ENCODE results near the gene DLG2. TPM values are rescaled to one million over a fixed set of nuclear protein-coding genes. Genes with fewer than 3 reads are reported as not detected.

DLG2 gene
- polyA plus RNA-seq, 3 donors, result 0.24 to 0.39 TPM; not detected in 1

GRCh38 chr11:83728281-83728680, 1898.9 kb downstream of the DLG2 start:
- TF ChIP-seq, protein P1, sequence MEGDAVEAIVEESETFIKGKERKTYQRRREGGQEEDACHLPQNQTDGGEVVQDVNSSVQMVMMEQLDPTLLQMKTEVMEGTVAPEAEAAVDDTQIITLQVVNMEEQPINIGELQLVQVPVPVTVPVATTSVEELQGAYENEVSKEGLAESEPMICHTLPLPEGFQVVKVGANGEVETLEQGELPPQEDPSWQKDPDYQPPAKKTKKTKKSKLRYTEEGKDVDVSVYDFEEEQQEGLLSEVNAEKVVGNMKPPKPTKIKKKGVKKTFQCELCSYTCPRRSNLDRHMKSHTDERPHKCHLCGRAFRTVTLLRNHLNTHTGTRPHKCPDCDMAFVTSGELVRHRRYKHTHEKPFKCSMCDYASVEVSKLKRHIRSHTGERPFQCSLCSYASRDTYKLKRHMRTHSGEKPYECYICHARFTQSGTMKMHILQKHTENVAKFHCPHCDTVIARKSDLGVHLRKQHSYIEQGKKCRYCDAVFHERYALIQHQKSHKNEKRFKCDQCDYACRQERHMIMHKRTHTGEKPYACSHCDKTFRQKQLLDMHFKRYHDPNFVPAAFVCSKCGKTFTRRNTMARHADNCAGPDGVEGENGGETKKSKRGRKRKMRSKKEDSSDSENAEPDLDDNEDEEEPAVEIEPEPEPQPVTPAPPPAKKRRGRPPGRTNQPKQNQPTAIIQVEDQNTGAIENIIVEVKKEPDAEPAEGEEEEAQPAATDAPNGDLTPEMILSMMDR (IDR thresholded peaks at IDR 0.05), result no peak
- no peaks in the 10 kb centered on the region for H3K9me3 Mint-ChIP-seq
- no peak overlapping the region for H3K4me2 ChIP-seq (replicated peaks; ENCODE audit: extremely low read depth, low read length, poor library complexity, severe bottlenecking)
- H3K27me3 ChIP-seq (ENCODE audit: control insufficient read depth in 2 of 2, insufficient read depth in 2 of 2, low read length in 2 of 2), result peaks cover 0 to 4% of the 10 kb centered on the region in 2 donors
- H3K27me3 Mint-ChIP-seq (ENCODE audit: low read depth in 3 of 3), result peaks cover 3 to 8% (median 5%) of the 10 kb centered on the region in 3 donors
- H3K27ac ChIP-seq (ENCODE audit: low read depth in 1 of 2, low read length in 2 of 2), result no peak overlapping the region
- no peaks in the 10 kb centered on the region for H3K9me3 ChIP-seq (replicated peaks in 1 of 2; ENCODE audit: control insufficient read depth in 1 of 2, insufficient read depth in 1 of 2, low read length in 2 of 2)
- H3K36me3 Mint-ChIP-seq, result no peaks in the 10 kb centered on the region
- no peak overlapping the region for H3K9ac ChIP-seq (ENCODE audit: insufficient read depth, low read length, poor library complexity, severe bottlenecking)
- H3K27ac Mint-ChIP-seq, result no peak overlapping the region
- H4K20me1 ChIP-seq (ENCODE audit: insufficient read depth, low read length), result no peaks in the 10 kb centered on the region
- H3K4me1 Mint-ChIP-seq, result no peaks in the 10 kb centered on the region
- 77% methylated on average over 2 of the region's 2 CpGs for WGBS (ENCODE audit: insufficient coverage)
- intact Hi-C loops (cut with micrococcal nuclease), result no loop called here
- H3K4me3 ChIP-seq (replicated peaks in 1 of 3; ENCODE audit: low read depth in 2 of 3, low read length in 3 of 3), result no peak overlapping the region
- H3K79me2 ChIP-seq (ENCODE audit: insufficient read depth, low read length), result no peaks in the 10 kb centered on the region
- no peak overlapping the region for H2AFZ ChIP-seq (ENCODE audit: insufficient read depth, low read depth, low read length, poor library complexity, severe bottlenecking)
- no peak overlapping the region for H3K4me3 Mint-ChIP-seq
- DNase-seq, result no peak
- H3K36me3 ChIP-seq (replicated peaks in 1 of 2; ENCODE audit: control insufficient read depth in 1 of 2, insufficient read depth in 2 of 2, low read length in 2 of 2), result no peaks in the 10 kb centered on the region
- H3K4me1 ChIP-seq (ENCODE audit: control insufficient read depth in 1 of 2, insufficient read depth in 2 of 2, low read length in 2 of 2), result no peaks in the 10 kb centered on the region

DNA sequence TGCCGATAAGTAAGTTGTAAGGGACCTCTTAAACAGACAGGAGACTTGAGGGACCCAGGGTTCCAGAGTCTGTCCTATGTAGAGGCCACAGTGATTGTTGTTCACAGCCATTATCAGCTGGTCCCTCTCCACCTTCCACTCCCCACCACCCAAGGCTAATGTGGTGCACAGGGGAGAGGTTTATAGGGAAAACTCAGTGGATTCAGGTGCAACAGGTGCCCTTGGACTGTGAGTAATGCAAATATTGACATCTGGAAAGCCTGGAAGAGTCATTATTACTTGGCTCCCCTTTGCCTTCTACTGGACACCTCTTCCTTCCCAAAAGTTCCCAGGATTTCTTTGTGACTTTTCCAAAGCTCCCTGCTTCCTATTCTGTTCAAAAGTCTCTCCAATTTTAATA, 1899.9 kb downstream of the DLG2 start:
- no peak for DNase-seq
- H2AFZ ChIP-seq (ENCODE audit: insufficient read depth, low read depth, low read length, poor library complexity, severe bottlenecking), result no peak overlapping the region
- peaks cover 0 to 4% of the 10 kb centered on the region in 2 donors for H3K27me3 ChIP-seq (ENCODE audit: control insufficient read depth in 2 of 2, insufficient read depth in 2 of 2, low read length in 2 of 2)
- H3K9ac ChIP-seq (ENCODE audit: insufficient read depth, low read length, poor library complexity, severe bottlenecking), result no peak overlapping the region
- WGBS (ENCODE audit: insufficient coverage), result no CpG with 5 or more reads among the region's 1 CpG
- H3K36me3 ChIP-seq (replicated peaks in 1 of 2; ENCODE audit: control insufficient read depth in 1 of 2, insufficient read depth in 2 of 2, low read length in 2 of 2), result no peaks in the 10 kb centered on the region
- H3K36me3 Mint-ChIP-seq, result no peaks in the 10 kb centered on the region
- no peaks in the 10 kb centered on the region for H3K4me1 ChIP-seq (ENCODE audit: control insufficient read depth in 1 of 2, insufficient read depth in 2 of 2, low read length in 2 of 2)
- no peak overlapping the region for H3K27ac ChIP-seq (ENCODE audit: low read depth in 1 of 2, low read length in 2 of 2)
- no peaks in the 10 kb centered on the region for H3K79me2 ChIP-seq (ENCODE audit: insufficient read depth, low read length)
- no peak overlapping the region for H3K4me2 ChIP-seq (replicated peaks; ENCODE audit: extremely low read depth, low read length, poor library complexity, severe bottlenecking)
- H3K27ac Mint-ChIP-seq, result no peak overlapping the region
- intact Hi-C loops (cut with micrococcal nuclease), result no loop called here
- no peaks in the 10 kb centered on the region for H3K9me3 Mint-ChIP-seq
- no peak overlapping the region for H3K4me3 Mint-ChIP-seq
- peaks cover 3 to 8% (median 5%) of the 10 kb centered on the region in 3 donors for H3K27me3 Mint-ChIP-seq (ENCODE audit: low read depth in 3 of 3)
- H3K4me3 ChIP-seq (replicated peaks in 1 of 3; ENCODE audit: low read depth in 2 of 3, low read length in 3 of 3), result no peak overlapping the region
- TF ChIP-seq, protein P1 (IDR thresholded peaks at IDR 0.05), result no peak
- no peaks in the 10 kb centered on the region for H4K20me1 ChIP-seq (ENCODE audit: insufficient read depth, low read length)
- no peaks in the 10 kb centered on the region for H3K4me1 Mint-ChIP-seq
- no peaks in the 10 kb centered on the region for H3K9me3 ChIP-seq (replicated peaks in 1 of 2; ENCODE audit: control insufficient read depth in 1 of 2, insufficient read depth in 1 of 2, low read length in 2 of 2)

All from CD14-positive monocyte (primary cell).